ENCODE measurements around the gene TINAG. TPM values are rescaled to one million over a fixed set of nuclear protein-coding genes. Genes with fewer than 3 reads are reported as not detected.

Gene TINAG
- total RNA-seq, 1 experiment from 2014 or later: not detected

GRCh38 chr6:54411767-54412166, 103.5 kb downstream of the TINAG start:
- no peak for DNase-seq (ENCODE audit: low spot score)
- in situ Hi-C loops (cut with HindIII; ENCODE audit: low sequenced_read_pairs): no loop called here

GRCh38 chr6:54415517-54415916, 107.3 kb downstream of the TINAG start:
- DNase-seq (ENCODE audit: low spot score): no peak
- in situ Hi-C loops (cut with HindIII; ENCODE audit: low sequenced_read_pairs): no loop called here

DNA sequence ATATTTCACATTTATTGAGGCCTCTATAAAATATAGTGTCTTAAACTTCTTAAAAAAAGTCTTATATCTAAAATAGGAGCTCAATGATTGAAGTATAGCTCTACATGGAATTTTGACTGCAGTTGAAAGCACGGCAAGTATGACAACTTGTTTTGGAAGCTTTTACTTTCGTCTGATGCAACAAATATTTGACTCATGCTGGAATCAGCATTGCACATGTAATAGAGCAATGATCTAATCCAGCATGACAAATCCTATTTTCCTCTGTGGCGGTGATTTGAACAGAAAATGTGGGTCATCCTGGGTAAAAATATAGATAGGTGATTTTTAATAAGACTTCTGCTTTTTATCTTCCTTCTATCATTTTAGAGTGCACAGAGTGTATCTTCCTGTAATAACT, 111.6 kb downstream of the TINAG start:
- in situ Hi-C loops (cut with HindIII; ENCODE audit: low sequenced_read_pairs): no loop called here
- no peak for DNase-seq (ENCODE audit: low spot score)

GRCh38 chr6:54426995-54427394, 118.8 kb downstream of the TINAG start:
- in situ Hi-C loops (cut with HindIII; ENCODE audit: low sequenced_read_pairs): no loop called here
- DNase-seq (ENCODE audit: low spot score): no peak

DNA sequence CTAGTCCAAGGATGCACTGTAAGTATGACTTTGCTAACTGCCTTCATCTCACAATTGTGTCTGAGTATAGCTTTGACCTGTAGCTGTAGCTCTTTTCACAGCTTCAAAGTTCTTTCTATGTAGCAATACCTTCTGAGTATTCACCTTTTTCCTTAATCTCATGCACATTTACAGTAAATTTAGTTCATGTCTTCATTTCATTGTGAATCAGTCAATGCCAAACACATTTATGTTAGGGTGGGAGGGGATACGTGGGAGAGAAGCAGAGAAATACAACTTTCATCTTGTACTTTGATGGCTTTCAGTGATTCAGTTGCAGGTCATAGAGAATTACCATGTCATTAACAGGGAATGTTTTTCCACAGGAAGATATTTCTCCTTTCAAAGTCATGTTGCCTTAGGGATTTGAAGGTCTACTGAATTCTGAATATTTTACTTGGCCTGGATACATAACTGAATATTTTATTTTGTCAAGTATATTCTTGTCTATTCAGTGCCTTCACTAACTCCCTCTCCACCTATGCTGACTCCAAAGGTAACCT, 119.2 kb downstream of the TINAG start:
- DNase-seq (ENCODE audit: low spot score): no peak
- in situ Hi-C loops (cut with HindIII; ENCODE audit: low sequenced_read_pairs): no loop called here

DNA sequence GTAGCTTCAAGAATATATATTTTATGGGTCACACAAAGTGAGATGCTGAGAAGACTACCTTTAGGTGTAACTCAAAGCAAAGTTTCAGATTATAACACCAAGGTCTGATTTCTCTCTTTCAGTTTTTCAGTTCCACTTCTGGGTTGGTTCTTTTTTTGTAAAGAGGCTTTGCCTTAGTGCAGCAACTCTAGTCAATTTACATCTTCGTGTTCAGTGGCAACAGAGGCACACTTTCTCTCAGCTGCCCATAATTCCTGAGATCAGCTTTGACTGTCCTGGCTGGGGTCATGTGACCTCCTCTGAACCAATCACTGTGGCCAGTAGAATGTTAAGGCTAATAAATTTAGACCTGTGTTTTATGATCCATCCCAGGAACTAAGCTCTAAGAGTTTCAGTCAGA, 120.2 kb downstream of the TINAG start:
- in situ Hi-C loops (cut with HindIII; ENCODE audit: low sequenced_read_pairs): no loop called here
- no peak for DNase-seq (ENCODE audit: low spot score)

DNA sequence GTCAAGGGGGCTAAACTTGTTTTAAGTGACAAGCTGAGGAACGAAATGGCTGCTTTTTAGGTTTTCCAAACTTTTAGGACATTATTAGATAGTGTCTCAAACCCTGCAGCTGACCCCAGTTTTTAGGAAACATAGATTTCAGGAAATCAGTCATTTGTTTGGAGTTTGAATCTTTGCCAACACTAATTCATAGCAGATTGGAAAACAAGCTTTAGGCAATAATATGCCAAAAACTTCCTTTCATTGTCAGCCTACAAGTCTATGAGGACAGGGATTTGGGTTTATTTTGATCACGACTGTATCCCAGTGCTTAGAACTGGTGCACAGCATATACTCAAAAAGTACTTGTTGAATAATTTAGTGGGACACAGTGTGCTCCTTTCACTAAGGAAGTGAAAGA, 123.2 kb downstream of the TINAG start:
- no peak for DNase-seq (ENCODE audit: low spot score)
- in situ Hi-C loops (cut with HindIII; ENCODE audit: low sequenced_read_pairs): no loop called here

Other genes with a start within 250 kb of the TINAG start
- gene MLIP, start 197.0 kb upstream of the TINAG start, total RNA-seq (2014; rRNA removed; shearing (Covaris generic)): not detected in 2 replicates